ENCODE measurements around the gene KDM2A.
"Not testable (repeated sequence)": the region's sequence is repeated elsewhere in the genome, so short reads cannot be mapped to it uniquely, and the experiment has no call there.

The KDM2A gene

GRCh38 chr11:67255353-67255752 is 136.3 kb downstream of the KDM2A start:
- no peak for DNase-seq (ENCODE audit: low spot score)
- TF ChIP-seq, protein P1, sequence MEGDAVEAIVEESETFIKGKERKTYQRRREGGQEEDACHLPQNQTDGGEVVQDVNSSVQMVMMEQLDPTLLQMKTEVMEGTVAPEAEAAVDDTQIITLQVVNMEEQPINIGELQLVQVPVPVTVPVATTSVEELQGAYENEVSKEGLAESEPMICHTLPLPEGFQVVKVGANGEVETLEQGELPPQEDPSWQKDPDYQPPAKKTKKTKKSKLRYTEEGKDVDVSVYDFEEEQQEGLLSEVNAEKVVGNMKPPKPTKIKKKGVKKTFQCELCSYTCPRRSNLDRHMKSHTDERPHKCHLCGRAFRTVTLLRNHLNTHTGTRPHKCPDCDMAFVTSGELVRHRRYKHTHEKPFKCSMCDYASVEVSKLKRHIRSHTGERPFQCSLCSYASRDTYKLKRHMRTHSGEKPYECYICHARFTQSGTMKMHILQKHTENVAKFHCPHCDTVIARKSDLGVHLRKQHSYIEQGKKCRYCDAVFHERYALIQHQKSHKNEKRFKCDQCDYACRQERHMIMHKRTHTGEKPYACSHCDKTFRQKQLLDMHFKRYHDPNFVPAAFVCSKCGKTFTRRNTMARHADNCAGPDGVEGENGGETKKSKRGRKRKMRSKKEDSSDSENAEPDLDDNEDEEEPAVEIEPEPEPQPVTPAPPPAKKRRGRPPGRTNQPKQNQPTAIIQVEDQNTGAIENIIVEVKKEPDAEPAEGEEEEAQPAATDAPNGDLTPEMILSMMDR (IDR thresholded peaks at IDR 0.05; ENCODE audit: extremely low read depth, insufficient read depth, missing control alignments) = no peak
- in situ Hi-C loops (cut with MboI; ENCODE audit: low pct_unique_long_range_greater_than_20kb, low sequenced_read_pairs, unreplicated experiment) = no loop called here

- in situ Hi-C loops (cut with MboI; ENCODE audit: low pct_unique_long_range_greater_than_20kb, low sequenced_read_pairs, unreplicated experiment) = no loop called here
- TF ChIP-seq, protein P1 (IDR thresholded peaks at IDR 0.05; ENCODE audit: extremely low read depth, insufficient read depth, missing control alignments) = no peak
- DNase-seq (ENCODE audit: low spot score) = no peak
These were observed 136.8 kb downstream of the KDM2A start for GRCh38 chr11:67255864-67256263.

DNA sequence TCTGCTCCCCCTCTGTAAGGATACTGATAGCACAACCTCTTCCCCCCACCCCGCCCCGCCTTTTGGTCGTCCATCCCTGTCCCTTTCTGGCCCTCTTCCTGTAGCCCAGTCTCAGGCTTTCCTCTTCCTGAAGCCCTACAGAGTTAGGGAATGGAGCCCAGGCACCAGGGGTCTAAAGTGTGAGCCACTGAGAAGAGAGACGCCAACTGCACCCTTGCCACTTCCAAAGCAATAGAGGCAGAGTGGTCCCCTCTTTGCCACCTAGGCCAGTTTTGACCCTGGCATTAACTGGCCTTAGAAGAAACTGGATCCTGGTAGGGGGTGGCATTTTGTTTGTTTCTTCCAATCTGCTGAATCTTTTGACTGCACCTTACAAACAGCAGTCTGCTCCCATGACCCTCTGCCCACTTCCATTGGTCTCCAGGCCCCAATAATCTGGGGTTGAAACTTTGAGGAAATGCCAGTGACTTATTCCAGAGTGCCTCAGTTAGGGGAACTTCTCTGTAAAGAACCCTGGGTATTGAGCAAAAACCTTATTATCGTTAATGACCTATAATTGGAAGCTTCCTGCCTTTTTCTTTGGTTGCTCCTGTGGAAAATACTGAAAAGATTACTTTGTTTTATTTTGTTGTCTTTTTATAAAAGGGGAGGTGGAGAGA is 137.5 kb downstream of the KDM2A start:
- TF ChIP-seq, protein P1 (IDR thresholded peaks at IDR 0.05; ENCODE audit: extremely low read depth, insufficient read depth, missing control alignments) = no peak
- DNase-seq (ENCODE audit: low spot score) = no peak
- in situ Hi-C loops (cut with MboI; ENCODE audit: low pct_unique_long_range_greater_than_20kb, low sequenced_read_pairs, unreplicated experiment) = no loop called here

- no peak for DNase-seq (ENCODE audit: low spot score)
- in situ Hi-C loops (cut with MboI; ENCODE audit: low pct_unique_long_range_greater_than_20kb, low sequenced_read_pairs, unreplicated experiment) = loop anchor here (5.0 kb wide), 1 partner anchor 57 kb away; no protein-coding TSS in a partner anchor
- TF ChIP-seq, protein P1 (IDR thresholded peaks at IDR 0.05; ENCODE audit: extremely low read depth, insufficient read depth, missing control alignments) = no peak
These were observed 141.3 kb downstream of the KDM2A start for GRCh38 chr11:67260406-67260805.

GRCh38 chr11:67260885-67261639 is 142.0 kb downstream of the KDM2A start:
- DNase-seq (ENCODE audit: low spot score) = not testable (repeated sequence)
- in situ Hi-C loops (cut with MboI; ENCODE audit: low pct_unique_long_range_greater_than_20kb, low sequenced_read_pairs, unreplicated experiment) = loop anchor here (5.0 kb wide), 1 partner anchor 56 kb away; no protein-coding TSS in a partner anchor

DNA sequence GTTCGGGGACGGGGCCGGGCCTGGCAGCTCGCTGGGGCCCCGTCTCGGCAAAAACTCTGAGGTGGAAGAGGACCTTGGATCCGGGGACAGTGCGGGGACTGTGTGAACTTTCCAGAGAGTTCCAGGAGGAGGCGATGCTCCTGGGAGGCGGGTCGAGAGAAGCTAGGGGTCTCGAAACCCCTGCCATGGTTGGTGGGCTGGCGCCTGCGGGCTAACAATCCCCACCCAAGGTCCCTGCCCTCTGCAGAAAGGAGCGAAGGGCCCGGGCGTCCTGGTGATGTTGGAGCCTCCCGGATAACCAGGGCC is 142.5 kb downstream of the KDM2A start:
- in situ Hi-C loops (cut with MboI; ENCODE audit: low pct_unique_long_range_greater_than_20kb, low sequenced_read_pairs, unreplicated experiment) = loop anchor here (5.0 kb wide), 1 partner anchor 56 kb away; no protein-coding TSS in a partner anchor
- TF ChIP-seq, protein P1 (IDR thresholded peaks at IDR 0.05; ENCODE audit: extremely low read depth, insufficient read depth, missing control alignments) = no peak
- no peak for DNase-seq (ENCODE audit: low spot score)
